ENCODE results near the gene NBDY.

NBDY gene

GRCh38 chrX:56785442-56785841, 56.4 kb downstream of the NBDY start:
- no peak for DNase-seq (ENCODE audit: low read depth)
- no peak overlapping the region for H3K4me3 ChIP-seq (replicated peaks; ENCODE audit: low read depth, low read length)
- no peak for TF ChIP-seq CTCF (IDR thresholded peaks at IDR 0.05; ENCODE audit: low read length, missing control alignments)

- no peak for DNase-seq (ENCODE audit: low read depth)
- no peak overlapping the region for H3K4me3 ChIP-seq (replicated peaks; ENCODE audit: low read depth, low read length)
- no peak for TF ChIP-seq CTCF (IDR thresholded peaks at IDR 0.05; ENCODE audit: low read length, missing control alignments)
Observed at GRCh38 chrX:56786889-56787733, 58.1 kb downstream of the NBDY start.

GRCh38 chrX:56787734-56788152, 58.7 kb downstream of the NBDY start:
- TF ChIP-seq CTCF (IDR thresholded peaks at IDR 0.05; ENCODE audit: low read length, missing control alignments), result no peak
- H3K4me3 ChIP-seq (replicated peaks; ENCODE audit: low read depth, low read length), result no peak overlapping the region
- no peak for DNase-seq (ENCODE audit: low read depth)

GRCh38 chrX:56788229-56788628, 59.2 kb downstream of the NBDY start:
- no peak for TF ChIP-seq CTCF (IDR thresholded peaks at IDR 0.05; ENCODE audit: low read length, missing control alignments)
- no peak for DNase-seq (ENCODE audit: low read depth)
- no peak overlapping the region for H3K4me3 ChIP-seq (replicated peaks; ENCODE audit: low read depth, low read length)

- peak; percentile 32 for DNase-seq (ENCODE audit: low read depth)
- H3K4me3 ChIP-seq (replicated peaks; ENCODE audit: low read depth, low read length), result no peak overlapping the region
- TF ChIP-seq CTCF (IDR thresholded peaks at IDR 0.05; ENCODE audit: low read length, missing control alignments), result peak; percentile 7
Observed at GRCh38 chrX:56788717-56789122, 59.7 kb downstream of the NBDY start.

- no peak for DNase-seq (ENCODE audit: low read depth)
- TF ChIP-seq CTCF (IDR thresholded peaks at IDR 0.05; ENCODE audit: low read length, missing control alignments), result no peak
- H3K4me3 ChIP-seq (replicated peaks; ENCODE audit: low read depth, low read length), result no peak overlapping the region
Observed at GRCh38 chrX:56789518-56790070, 60.6 kb downstream of the NBDY start.

All from fibroblast of pulmonary artery (primary cell).